NCI-H1436 treated with DMSO at 0.1 percent for 48 hours (cell line): ENCODE measurements around the gene CWF19L2.

Experiments used
- DNase-seq: peaks from one replicate; lab custom pipeline; 2025; lab: John Stamatoyannopoulos, UW

Gene CWF19L2

DNA sequence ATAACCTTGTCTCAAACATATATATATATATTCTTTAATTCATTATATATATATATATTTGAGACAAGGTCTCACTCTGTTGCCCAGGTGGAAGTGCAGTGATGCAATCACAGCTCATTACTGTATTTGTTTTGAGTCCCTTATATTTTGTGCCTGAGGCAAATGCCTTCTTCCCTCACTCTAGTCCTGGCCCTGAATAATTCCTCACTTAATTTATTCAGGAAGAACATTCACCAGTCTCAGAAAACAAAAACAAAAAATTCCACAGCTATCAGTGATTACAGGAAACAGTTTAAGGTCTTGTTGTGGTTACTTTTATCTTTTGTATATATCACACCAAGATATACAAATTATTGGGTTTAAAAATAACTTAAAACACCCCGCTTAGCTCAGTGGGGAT, 155.7 kb downstream of the CWF19L2 start:
- DNase-seq, result no peak

DNA sequence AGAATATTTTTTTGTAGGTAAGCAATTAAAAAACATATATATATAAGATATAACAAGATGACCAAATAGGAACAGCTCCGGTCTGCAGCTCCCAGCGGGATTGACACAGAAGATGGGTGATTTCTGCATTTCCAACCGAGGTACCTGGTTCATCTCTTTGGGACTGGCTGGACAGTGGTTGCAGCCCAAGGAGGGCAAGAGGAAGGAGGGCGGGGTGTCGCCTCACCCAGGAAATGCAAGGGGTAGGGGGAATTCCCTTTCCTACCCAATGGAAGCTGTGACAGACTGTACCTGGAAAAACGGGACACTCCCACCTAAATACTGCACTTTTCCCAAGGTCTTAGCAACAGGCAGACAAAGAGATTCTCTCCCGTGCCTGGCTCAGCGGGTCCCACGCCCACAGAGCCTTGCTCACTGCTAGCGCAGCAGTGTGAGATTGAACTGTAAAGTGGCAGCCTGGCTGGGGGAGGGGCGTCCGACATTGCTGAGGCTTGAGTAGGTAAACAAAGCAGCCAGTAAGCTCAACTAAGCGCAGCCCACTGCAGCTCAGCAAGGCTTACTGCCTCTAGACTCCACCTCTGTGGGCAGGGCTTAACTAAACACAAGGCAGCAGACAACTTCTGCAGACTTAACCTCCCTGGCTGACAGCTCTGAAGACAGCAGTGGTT, 163.8 kb downstream of the CWF19L2 start:
- no peak for DNase-seq

DNA sequence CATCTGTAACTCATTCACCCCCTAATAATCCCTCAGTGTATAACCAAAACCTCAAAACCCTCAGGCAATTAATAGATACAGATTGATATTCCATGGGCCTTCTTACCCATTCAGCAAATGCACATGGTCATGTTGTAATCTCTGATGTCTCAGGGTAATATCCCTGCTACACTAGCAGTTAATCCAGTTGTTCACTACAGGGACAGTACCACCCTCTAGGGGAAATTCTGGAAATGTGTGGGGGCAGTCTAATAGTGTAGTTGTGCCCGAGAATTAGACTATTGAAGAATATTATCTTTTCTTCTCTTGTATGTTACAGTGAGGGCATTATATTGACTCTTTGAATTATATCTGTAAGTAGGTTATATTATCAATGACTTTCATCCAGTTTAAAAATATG, 175.4 kb downstream of the CWF19L2 start:
- DNase-seq, result no peak
